H1 (cell line): ENCODE measurements around the gene PPP6R1. TPM values are rescaled to one million over a fixed set of nuclear protein-coding genes. Genes with fewer than 3 reads are reported as not detected.

ENCODE experiments used
- CHD7 ChIP-seq: fragments of 300-600 bp; sonication (generic); IDR thresholded peaks from 2 replicates; pipeline ENCODE4 v1.7.1; 2012; ENCODE audit warnings: low read length, moderate library complexity, mild to moderate bottlenecking, inconsistent platforms; ENCODE audit not compliant: insufficient replicate concordance
- GTF2F1 ChIP-seq: IDR thresholded peaks from 2 replicates; pipeline ENCODE4 v1.6.1; 2012; ENCODE audit warnings: low read depth, low read length, improper control_type of control experiment, borderline replicate concordance
- POLR2AphosphoS5 ChIP-seq: IDR thresholded peaks from 2 replicates; pipeline ENCODE4 v1.6.1; 2011; ENCODE audit warnings: low read depth, low read length
- POU5F1 ChIP-seq: IDR thresholded peaks from 2 replicates; pipeline ENCODE4 v1.6.1; 2011; ENCODE audit warnings: low read depth, mild to moderate bottlenecking, low read length, moderate library complexity
- SIX5 ChIP-seq: IDR thresholded peaks from 2 replicates; pipeline ENCODE4 v1.6.1; 2011; ENCODE audit warnings: mild to moderate bottlenecking, low read depth, low read length
- SP4 ChIP-seq: IDR thresholded peaks from 2 replicates; pipeline ENCODE4 v1.6.1; 2012; ENCODE audit warnings: low read length, inconsistent platforms
- TAF7 ChIP-seq: optimal IDR thresholded peaks from 2 replicates; pipeline ENCODE3; 2011; ENCODE audit warnings: low read depth, mild to moderate bottlenecking, inconsistent platforms, low read length, moderate library complexity, borderline replicate concordance
- polyA plus RNA-seq, 7 experiments: library from polyadenylated mRNA; depleted of rRNA in 3 of 7; stranded (reverse) in 5 of 7; unstranded in 2 of 7; fragments of >200 nt in 5 of 7; fragments of 200-250 nt in 2 of 7; gene quantifications; 1 replicate in 5 of 7; 2 replicates in 1 of 7; 4 replicates in 1 of 7; pipeline versions ENCODE4 v1.2.1 to v1.2.3, GENCODE V29; 2011 to 2013; ENCODE audit warnings: missing spikeins in 2 of 7, mixed read lengths in 2 of 7
- total RNA-seq: library from RNA; stranded (reverse); fragmentation: NEBNext Ultra II Directional; extraction: Animal tissue kit (Norgen Biotek cat#: 25700); gene quantifications from 2 replicates; pipeline ENCODE4 v1.2.1, GENCODE V29; 2021
- TF ChIP-seq, protein P1 (sequence below): IDR thresholded peaks from 2 replicates; pipeline ENCODE4 v1.6.1; 2011; ENCODE audit warnings: low read length, improper control_type of control experiment

Gene PPP6R1
- total and polyA plus RNA-seq, 2 of the 8 experiments (the other 6 are each of a cell fraction or from before 2014, with no cell fraction given): 36.4 to 74.4 TPM

DNA sequence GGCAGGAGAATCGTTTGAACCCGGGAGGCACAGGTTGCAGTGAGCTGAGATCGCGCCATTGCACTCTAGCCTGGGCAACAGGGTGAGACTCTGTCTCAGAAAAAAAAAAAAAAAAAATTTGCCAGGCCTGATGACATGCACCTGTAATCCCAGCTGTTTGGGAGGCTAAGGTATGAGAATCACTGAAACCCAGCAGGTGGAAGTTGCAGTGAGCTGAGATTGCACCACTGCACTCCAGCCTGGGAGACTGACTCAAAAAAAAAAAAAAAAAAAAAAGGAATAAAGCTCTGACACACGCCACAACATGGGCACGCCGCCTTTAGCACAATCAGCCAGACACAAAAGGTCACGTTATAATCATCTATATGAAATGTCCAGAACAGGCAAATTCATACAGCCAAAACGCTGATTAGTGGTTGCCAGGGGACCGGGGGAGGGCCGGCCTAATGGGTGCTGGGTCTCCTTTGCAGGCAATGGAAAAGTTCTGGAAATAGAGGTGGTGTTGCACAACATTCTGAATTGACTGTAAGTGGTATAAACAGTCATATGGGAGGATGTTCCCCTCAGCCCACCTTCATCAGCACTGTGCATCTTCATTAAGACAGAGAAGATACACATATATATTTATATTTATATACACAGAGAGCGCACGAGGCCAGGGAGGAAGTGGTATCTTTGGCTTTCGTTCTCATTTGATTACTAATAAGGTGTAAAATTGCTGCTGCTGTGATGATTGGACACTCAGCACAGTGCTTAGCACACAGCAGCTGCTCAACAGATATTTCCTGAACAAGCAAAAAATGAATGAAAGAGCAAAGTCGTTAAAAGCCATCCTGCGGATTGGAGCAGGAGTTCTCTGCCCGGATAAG is 17.3 kb upstream of the PPP6R1 start (continued):
- TF ChIP-seq CHD7 (no peak), POU5F1 (no peak), POLR2AphosphoS5 (no peak), SP4 (no peak), SIX5 (no peak), TAF7 (no peak), GTF2F1 (no peak)
- TF ChIP-seq, protein P1, sequence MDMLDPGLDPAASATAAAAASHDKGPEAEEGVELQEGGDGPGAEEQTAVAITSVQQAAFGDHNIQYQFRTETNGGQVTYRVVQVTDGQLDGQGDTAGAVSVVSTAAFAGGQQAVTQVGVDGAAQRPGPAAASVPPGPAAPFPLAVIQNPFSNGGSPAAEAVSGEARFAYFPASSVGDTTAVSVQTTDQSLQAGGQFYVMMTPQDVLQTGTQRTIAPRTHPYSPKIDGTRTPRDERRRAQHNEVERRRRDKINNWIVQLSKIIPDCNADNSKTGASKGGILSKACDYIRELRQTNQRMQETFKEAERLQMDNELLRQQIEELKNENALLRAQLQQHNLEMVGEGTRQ: no peak
- TF ChIP-seq, all 59 proteins: peak for 0
